Kidney (tissue), 14 donors: ENCODE data around the gene CMTM3. TPM values are rescaled to one million over a fixed set of nuclear protein-coding genes. Genes with fewer than 3 reads are reported as not detected.

Experiments
- DNase-seq, 5 donors: peaks; one replicate each; pipeline ENCODE4 v3.0.0-alpha.2; 2013 to 2020
- FAIRE-seq: peaks from 2 replicates; lab custom pipeline; 2012; peaks lifted over from hg19 to GRCh38; lab: Jason Lieb, UNC
- H3K27ac ChIP-seq, 2 donors: one replicate each; pipeline ENCODE4 v1.7.0; 2013; ENCODE audit warnings: low read depth in 2 of 2, low read length in 2 of 2, inconsistent platforms in 1 of 2
- H3K27me3 ChIP-seq: one replicate; pipeline ENCODE4 v1.7.1; 2013; ENCODE audit warnings: low read length, inconsistent platforms; ENCODE audit not compliant: control insufficient read depth, insufficient read depth
- H3K36me3 ChIP-seq, 3 donors: one replicate each; pipeline versions ENCODE4 v1.7.0 to v1.7.1; 2013; ENCODE audit warnings: low read length in 3 of 3, control low read depth in 1 of 3, inconsistent platforms in 1 of 3; ENCODE audit not compliant: insufficient read depth in 3 of 3, control insufficient read depth in 2 of 3
- H3K4me1 ChIP-seq, 3 donors: one replicate each; pipeline versions ENCODE4 v1.7.0 to v1.7.1; 2013; ENCODE audit warnings: low read length in 3 of 3, inconsistent platforms in 1 of 3, low read depth in 1 of 3; ENCODE audit not compliant: control insufficient read depth in 2 of 3, insufficient read depth in 2 of 3
- H3K4me3 ChIP-seq, 3 donors: one replicate each; pipeline versions ENCODE4 v1.7.0 to v1.8.1; 2013; ENCODE audit warnings: low read length in 3 of 3, control low read depth in 1 of 3, inconsistent platforms in 1 of 3
- H3K9ac ChIP-seq, 3 donors: one replicate each; pipeline versions ENCODE4 v1.7.0 to v1.7.1; 2013; ENCODE audit warnings: low read length in 3 of 3, control low read depth in 1 of 3, inconsistent platforms in 1 of 3
- H3K9me3 ChIP-seq, 3 donors: one replicate each; pipeline versions ENCODE4 v1.7.0 to v1.7.1; 2013; ENCODE audit warnings: low read length in 3 of 3, control low read depth in 1 of 3, inconsistent platforms in 1 of 3; ENCODE audit not compliant: control insufficient read depth in 2 of 3, insufficient read depth in 1 of 3
- CTCF ChIP-seq: IDR thresholded peaks from 3 replicates; pipeline ENCODE4 v1.5.1; 2012; ENCODE audit warnings: mild to moderate bottlenecking, moderate library complexity, borderline replicate concordance; ENCODE audit not compliant: insufficient read depth; ENCODE audit errors: extremely low read depth
- intact Hi-C: fragments of 100-400 bp; cut with DNase I; formaldehyde crosslinking; loops from one replicate; pipeline ENCODE4 v1.11.1; 2022
- polyA plus RNA-seq: library from polyadenylated mRNA; stranded (reverse); fragments of 350-450 nt; fragmentation: Illumina TruSeq; extraction: RNeasy Lipid Tissue Mini Kit (QIAGEN cat#74804); gene quantifications from one replicate; pipeline ENCODE4 v1.2.3, GENCODE V29; 2014; ENCODE audit warnings: low read depth, low replicate concordance; ENCODE audit not compliant: insufficient read depth
- total RNA-seq: library from RNA; stranded (reverse); fragmentation: NEBNext Ultra II Directional; extraction: Animal tissue kit (Norgen Biotek cat#: 25700); gene quantifications from one replicate; pipeline ENCODE4 v1.2.1, GENCODE V29; 2021
- donor health status: control.
- donor health status: control.
- donor health status: control.
- donor health status: control.
- donor health status: control.
- donor health status: DM: yes; HTN: yes; CAD: no.
- donor health status: Normal renal cell carcinoma (clear cell type).

Gene CMTM3
- total and polyA plus RNA-seq, 2 donors from 2014 or later = 13.8 to 22.9 TPM

- no peak for FAIRE-seq
- H3K9ac ChIP-seq = no peak overlapping the region
- no peaks in the 10 kb centered on the region for H3K9me3 ChIP-seq
- no peak overlapping the region for H3K4me3 ChIP-seq
- H3K36me3 ChIP-seq = no peaks in the 10 kb centered on the region
- no peak for TF ChIP-seq CTCF
- intact Hi-C loops = no loop called here
- H3K27ac ChIP-seq = no peak overlapping the region
- H3K4me1 ChIP-seq = no peaks in the 10 kb centered on the region
- no peaks in the 10 kb centered on the region for H3K27me3 ChIP-seq
- DNase-seq = no peak
These were observed 14.2 kb upstream of the CMTM3 start for GRCh38 chr16:66590322-66590721.

GRCh38 chr16:66591018-66591417, 13.5 kb upstream of the CMTM3 start:
- FAIRE-seq = no peak
- no peaks in the 10 kb centered on the region for H3K9me3 ChIP-seq
- no peak for DNase-seq
- H3K27ac ChIP-seq = no peak overlapping the region
- H3K36me3 ChIP-seq = no peaks in the 10 kb centered on the region
- no peaks in the 10 kb centered on the region for H3K27me3 ChIP-seq
- TF ChIP-seq CTCF = no peak
- H3K4me3 ChIP-seq = no peak overlapping the region
- intact Hi-C loops = no loop called here
- no peak overlapping the region for H3K9ac ChIP-seq
- H3K4me1 ChIP-seq = no peaks in the 10 kb centered on the region

GRCh38 chr16:66592241-66592640, 12.3 kb upstream of the CMTM3 start:
- intact Hi-C loops = no loop called here
- TF ChIP-seq CTCF = no peak
- Histone ChIP-seq H3K4me3 (no peak overlapping the region), H3K9ac (no peak overlapping the region), H3K36me3 (no peaks in the 10 kb centered on the region), H3K9me3 (no peaks in the 10 kb centered on the region), H3K4me1 (no peaks in the 10 kb centered on the region), H3K27me3 (no peaks in the 10 kb centered on the region), H3K27ac (no peak overlapping the region)
- FAIRE-seq (no peak), DNase-seq (no peak)

- no peaks in the 10 kb centered on the region for H3K9me3 ChIP-seq
- H3K4me1 ChIP-seq = no peaks in the 10 kb centered on the region
- H3K36me3 ChIP-seq = no peaks in the 10 kb centered on the region
- no peak overlapping the region for H3K4me3 ChIP-seq
- intact Hi-C loops = no loop called here
- H3K27ac ChIP-seq = no peak overlapping the region
- no peak for TF ChIP-seq CTCF
- H3K27me3 ChIP-seq = no peaks in the 10 kb centered on the region
- no peak overlapping the region for H3K9ac ChIP-seq
- DNase-seq (no peak), FAIRE-seq (no peak)
These were observed 11.7 kb upstream of the CMTM3 start for GRCh38 chr16:66592814-66593213.
